Mucosa of rectum (tissue), 2 donors: ENCODE results near the gene NUAK2.
"Not testable (repeated sequence)": the region's sequence is repeated elsewhere in the genome, so short reads cannot be mapped to it uniquely, and the experiment has no call there.

Experiments used
- H3K27ac ChIP-seq, 2 donors: one replicate each; pipeline ENCODE4 v1.7.0; 2013; ENCODE audit warnings: inconsistent platforms in 2 of 2, low read depth in 2 of 2, low read length in 2 of 2
- H3K27me3 ChIP-seq, 2 donors: one replicate each; pipeline ENCODE4 v1.7.0; 2013; ENCODE audit warnings: low read length in 2 of 2; ENCODE audit not compliant: control insufficient read depth in 2 of 2, insufficient read depth in 2 of 2
- H3K36me3 ChIP-seq, 2 donors: one replicate each; pipeline ENCODE4 v1.7.0; 2013; ENCODE audit warnings: low read length in 2 of 2; ENCODE audit not compliant: control insufficient read depth in 2 of 2, insufficient read depth in 2 of 2
- H3K4me1 ChIP-seq, 2 donors: one replicate each; pipeline ENCODE4 v1.7.0; 2013; ENCODE audit warnings: low read length in 2 of 2, mild to moderate bottlenecking in 1 of 2; ENCODE audit not compliant: control insufficient read depth in 2 of 2, insufficient read depth in 2 of 2
- H3K4me3 ChIP-seq, 2 donors: one replicate each; pipeline ENCODE4 v1.7.0; 2013; ENCODE audit warnings: low read length in 2 of 2
- H3K9ac ChIP-seq, 2 donors: one replicate each; pipeline ENCODE4 v1.7.0; 2013; ENCODE audit warnings: low read length in 2 of 2, low read depth in 1 of 2, mild to moderate bottlenecking in 1 of 2
- H3K9me3 ChIP-seq, 2 donors: one replicate each; pipeline ENCODE4 v1.7.0; 2013; ENCODE audit warnings: low read length in 2 of 2; ENCODE audit not compliant: control insufficient read depth in 2 of 2
- donor health status: healthy.
- donor health status: Normal muscosa, but diverticular disease.

NUAK2 gene

GRCh38 chr1:205321162-205321958, at the start of gene NUAK2:
NUAK2 (minus strand) TSS chr1:205321745; CDS start chr1:205321628, 117 bp downstream.
- no peaks in the 10 kb centered on the region for H3K36me3 ChIP-seq
- no peaks in the 10 kb centered on the region for H3K27me3 ChIP-seq
- H3K4me3 ChIP-seq: peak within 1 kb of the TSS; percentile 96 to 99
- peaks cover 40 to 43% of the 10 kb centered on the region in 2 donors for H3K4me1 ChIP-seq
- H3K9ac ChIP-seq: peak within 1 kb of the TSS; percentile 93 to 95
- no peaks in the 10 kb centered on the region for H3K9me3 ChIP-seq
- H3K27ac ChIP-seq: peak within 1 kb of the TSS; percentile 85 to 93

GRCh38 chr1:205370780-205371179, 49.2 kb upstream of the NUAK2 start:
- H3K4me3 ChIP-seq: no peak overlapping the region
- no peak overlapping the region for H3K27ac ChIP-seq
- H3K27me3 ChIP-seq: no peaks in the 10 kb centered on the region
- no peaks in the 10 kb centered on the region for H3K36me3 ChIP-seq
- H3K4me1 ChIP-seq: peaks cover 1 to 6% of the 10 kb centered on the region in 2 donors
- no peak overlapping the region for H3K9ac ChIP-seq
- H3K9me3 ChIP-seq: no peaks in the 10 kb centered on the region

GRCh38 chr1:205369701-205370123, 48.2 kb upstream of the NUAK2 start:
- H3K9me3 ChIP-seq: no peaks in the 10 kb centered on the region
- no peaks in the 10 kb centered on the region for H3K27me3 ChIP-seq
- no peaks in the 10 kb centered on the region for H3K36me3 ChIP-seq
- no peak overlapping the region for H3K27ac ChIP-seq
- H3K4me3 ChIP-seq: no peak overlapping the region
- no peak overlapping the region for H3K9ac ChIP-seq
- peaks cover 2 to 8% of the 10 kb centered on the region in 2 donors for H3K4me1 ChIP-seq

- H3K4me3 ChIP-seq: no peak overlapping the region
- H3K4me1 ChIP-seq: peaks cover 2 to 8% of the 10 kb centered on the region in 2 donors
- H3K27ac ChIP-seq: no peak overlapping the region
- no peaks in the 10 kb centered on the region for H3K36me3 ChIP-seq
- no peaks in the 10 kb centered on the region for H3K9me3 ChIP-seq
- no peak overlapping the region for H3K9ac ChIP-seq
- H3K27me3 ChIP-seq: no peaks in the 10 kb centered on the region
Observed at GRCh38 chr1:205368478-205368877, 46.9 kb upstream of the NUAK2 start.

GRCh38 chr1:205365945-205366463, 44.5 kb upstream of the NUAK2 start:
- H3K9ac ChIP-seq: no peak overlapping the region
- no peaks in the 10 kb centered on the region for H3K27me3 ChIP-seq
- H3K9me3 ChIP-seq: no peaks in the 10 kb centered on the region
- peaks cover 2 to 8% of the 10 kb centered on the region in 2 donors for H3K4me1 ChIP-seq
- H3K4me3 ChIP-seq: no peak overlapping the region
- no peak overlapping the region for H3K27ac ChIP-seq
- no peaks in the 10 kb centered on the region for H3K36me3 ChIP-seq

- H3K4me3 ChIP-seq, H3K27me3 ChIP-seq, H3K27ac ChIP-seq, H3K36me3 ChIP-seq, H3K9me3 ChIP-seq, H3K9ac ChIP-seq, H3K4me1 ChIP-seq: not testable (repeated sequence)
Observed at GRCh38 chr1:205365086-205365485, 43.5 kb upstream of the NUAK2 start.

- no peaks in the 10 kb centered on the region for H3K27me3 ChIP-seq
- H3K4me3 ChIP-seq: no peak overlapping the region
- no peaks in the 10 kb centered on the region for H3K9me3 ChIP-seq
- no peak overlapping the region for H3K27ac ChIP-seq
- peaks cover 4% of the 10 kb centered on the region in 2 donors for H3K4me1 ChIP-seq
- H3K36me3 ChIP-seq: no peaks in the 10 kb centered on the region
- H3K9ac ChIP-seq: no peak overlapping the region
Observed at GRCh38 chr1:205360891-205361290, 39.3 kb upstream of the NUAK2 start.

- Histone ChIP-seq H3K4me1 (peaks cover 2 to 8% of the 10 kb centered on the region in 2 donors), H3K4me3 (no peak overlapping the region), H3K9ac (no peak overlapping the region), H3K36me3 (no peaks in the 10 kb centered on the region), H3K27ac (no peak overlapping the region), H3K9me3 (no peaks in the 10 kb centered on the region), H3K27me3 (no peaks in the 10 kb centered on the region)
Observed at GRCh38 chr1:205359771-205360565, 38.4 kb upstream of the NUAK2 start.

GRCh38 chr1:205358579-205358978, 37.0 kb upstream of the NUAK2 start:
- H3K9me3 ChIP-seq: no peaks in the 10 kb centered on the region
- H3K4me1 ChIP-seq: peaks cover 2 to 18% of the 10 kb centered on the region in 2 donors
- H3K4me3 ChIP-seq: no peak overlapping the region
- H3K27ac ChIP-seq: no peak overlapping the region
- H3K9ac ChIP-seq: no peak overlapping the region
- H3K27me3 ChIP-seq: no peaks in the 10 kb centered on the region
- no peaks in the 10 kb centered on the region for H3K36me3 ChIP-seq

- H3K36me3 ChIP-seq: no peaks in the 10 kb centered on the region
- H3K4me1 ChIP-seq: peaks cover 2 to 18% of the 10 kb centered on the region in 2 donors
- no peak overlapping the region for H3K4me3 ChIP-seq
- H3K9me3 ChIP-seq: no peaks in the 10 kb centered on the region
- no peak overlapping the region for H3K27ac ChIP-seq
- no peak overlapping the region for H3K9ac ChIP-seq
- no peaks in the 10 kb centered on the region for H3K27me3 ChIP-seq
Observed at GRCh38 chr1:205357567-205357966, 36.0 kb upstream of the NUAK2 start.
